ENCODE results near the gene SOX30.

SOX30 gene

GRCh38 chr5:157659868-157660660, 7.8 kb upstream of the SOX30 start:
- DNase-seq, result no peak

- DNase-seq, result no peak
Measured at GRCh38 chr5:157658893-157659292, 6.7 kb upstream of the SOX30 start.

GRCh38 chr5:157657516-157657915, 5.3 kb upstream of the SOX30 start:
- DNase-seq, result no peak

GRCh38 chr5:157651623-157652376, 438 bp downstream of the SOX30 start:
- DNase-seq, result peak; percentile 83

GRCh38 chr5:157650991-157651611, 1.1 kb downstream of the SOX30 start:
- DNase-seq, result no peak

GRCh38 chr5:157649101-157649500, 3.1 kb downstream of the SOX30 start:
- no peak for DNase-seq

GRCh38 chr5:157648275-157648990, 3.8 kb downstream of the SOX30 start:
- no peak for DNase-seq

- no peak for DNase-seq
Measured at GRCh38 chr5:157640406-157641066, 11.7 kb downstream of the SOX30 start.

GRCh38 chr5:157630341-157630740, 21.9 kb downstream of the SOX30 start:
- no peak for DNase-seq

GRCh38 chr5:157626831-157627230, 25.4 kb downstream of the SOX30 start:
- no peak for DNase-seq

GRCh38 chr5:157624144-157624543, 28.1 kb downstream of the SOX30 start:
- no peak for DNase-seq

- no peak for DNase-seq
Measured at GRCh38 chr5:157620776-157621175, 31.5 kb downstream of the SOX30 start.

- no peak for DNase-seq
Measured at GRCh38 chr5:157618191-157618765, 34.0 kb downstream of the SOX30 start.

GRCh38 chr5:157616785-157617184, 35.5 kb downstream of the SOX30 start:
- DNase-seq, result no peak

- DNase-seq, result no peak
Measured at GRCh38 chr5:157613385-157614245, 38.6 kb downstream of the SOX30 start.

- DNase-seq, result no peak
Measured at GRCh38 chr5:157612581-157612980, 39.7 kb downstream of the SOX30 start.

GRCh38 chr5:157611571-157612476, 40.4 kb downstream of the SOX30 start:
- no peak for DNase-seq

GRCh38 chr5:157610990-157611389, 41.2 kb downstream of the SOX30 start:
- DNase-seq, result no peak

GRCh38 chr5:157608972-157609565, 43.2 kb downstream of the SOX30 start:
- no peak for DNase-seq

Data from activated naive CD4-positive, alpha-beta T cell treated with anti-CD3 and anti-CD28 coated beads, Interleukin-2, amount 50 U/mL, for 16 hours (primary cell).